ENCODE data around the gene ARHGAP30.

DNA sequence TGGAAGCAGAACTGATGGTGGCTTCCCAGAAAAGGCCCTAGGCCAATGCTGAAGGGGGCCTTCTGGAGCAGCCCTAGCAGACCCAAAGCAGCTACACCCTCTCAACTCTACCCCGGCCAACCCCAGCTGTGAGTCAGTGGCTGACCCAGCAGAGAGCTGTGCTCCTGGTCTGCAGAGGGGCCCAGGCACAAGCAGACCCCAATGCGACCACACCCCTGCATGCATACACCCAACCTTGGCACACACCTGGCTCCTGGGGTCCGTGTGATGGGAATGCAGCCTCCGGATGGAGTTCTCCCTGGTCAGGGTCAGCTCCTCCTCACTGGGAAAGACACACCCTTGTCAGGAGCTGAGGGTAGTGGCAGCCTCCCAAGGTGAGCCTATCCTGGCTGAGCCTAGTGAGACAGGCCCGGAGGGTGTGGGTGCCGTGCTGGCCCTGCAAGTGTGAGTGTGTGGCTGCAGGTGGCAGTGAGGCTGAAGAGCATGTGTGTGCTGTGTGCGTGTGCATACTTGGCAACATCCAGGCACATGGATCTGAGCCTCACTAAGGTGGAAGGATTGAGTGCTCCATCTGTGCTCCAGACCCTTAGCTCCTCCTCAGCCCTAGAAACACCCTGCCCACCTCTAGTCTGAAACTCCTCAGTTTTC lies 3.9 kb upstream of the ARHGAP30 start:
- TF ChIP-seq, protein P1, sequence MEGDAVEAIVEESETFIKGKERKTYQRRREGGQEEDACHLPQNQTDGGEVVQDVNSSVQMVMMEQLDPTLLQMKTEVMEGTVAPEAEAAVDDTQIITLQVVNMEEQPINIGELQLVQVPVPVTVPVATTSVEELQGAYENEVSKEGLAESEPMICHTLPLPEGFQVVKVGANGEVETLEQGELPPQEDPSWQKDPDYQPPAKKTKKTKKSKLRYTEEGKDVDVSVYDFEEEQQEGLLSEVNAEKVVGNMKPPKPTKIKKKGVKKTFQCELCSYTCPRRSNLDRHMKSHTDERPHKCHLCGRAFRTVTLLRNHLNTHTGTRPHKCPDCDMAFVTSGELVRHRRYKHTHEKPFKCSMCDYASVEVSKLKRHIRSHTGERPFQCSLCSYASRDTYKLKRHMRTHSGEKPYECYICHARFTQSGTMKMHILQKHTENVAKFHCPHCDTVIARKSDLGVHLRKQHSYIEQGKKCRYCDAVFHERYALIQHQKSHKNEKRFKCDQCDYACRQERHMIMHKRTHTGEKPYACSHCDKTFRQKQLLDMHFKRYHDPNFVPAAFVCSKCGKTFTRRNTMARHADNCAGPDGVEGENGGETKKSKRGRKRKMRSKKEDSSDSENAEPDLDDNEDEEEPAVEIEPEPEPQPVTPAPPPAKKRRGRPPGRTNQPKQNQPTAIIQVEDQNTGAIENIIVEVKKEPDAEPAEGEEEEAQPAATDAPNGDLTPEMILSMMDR (conservative IDR thresholded peaks at IDR 0.05 in 1 of 2, IDR thresholded peaks at IDR 0.05 in 1 of 2; ENCODE audit: low read depth in 1 of 2, low read length in 2 of 2): no peak
- no peak for TF ChIP-seq EZH2 (IDR thresholded peaks at IDR 0.05; ENCODE audit: low read length, missing control alignments)

Data from fibroblast of lung (primary cell).